ENCODE measurements around the gene TSGA10IP.

DNA sequence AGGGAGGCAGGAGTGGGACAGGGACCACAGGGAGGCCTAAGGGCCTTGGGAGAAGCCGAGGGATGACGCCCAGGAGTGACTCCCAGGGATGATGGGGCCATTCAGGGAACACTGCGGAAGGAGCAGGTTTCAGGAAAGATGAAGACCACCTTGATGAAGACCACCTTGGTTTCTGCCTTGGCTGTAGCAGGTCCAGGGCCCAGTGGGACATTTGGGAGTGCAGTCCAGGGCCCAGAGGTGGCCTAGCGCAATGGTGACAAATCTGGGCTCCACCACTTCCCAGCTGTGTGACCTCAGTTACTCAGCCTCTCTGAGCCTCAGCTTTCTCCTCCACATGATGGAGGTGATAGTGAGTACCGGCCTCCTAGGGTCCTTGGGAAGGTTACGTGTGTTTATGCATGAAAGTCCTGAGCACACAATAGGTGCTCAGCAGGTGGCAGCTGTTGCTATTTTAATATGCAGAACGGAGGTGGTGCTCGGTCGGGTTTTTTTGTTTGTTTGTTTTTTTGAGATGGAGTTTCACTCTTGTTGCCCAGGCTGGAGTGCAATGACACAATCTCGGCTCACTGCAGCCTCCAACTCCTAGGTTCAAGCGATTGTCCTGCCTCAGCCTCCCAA lies 770 bp downstream of the TSGA10IP start:
- TF ChIP-seq, protein P1, sequence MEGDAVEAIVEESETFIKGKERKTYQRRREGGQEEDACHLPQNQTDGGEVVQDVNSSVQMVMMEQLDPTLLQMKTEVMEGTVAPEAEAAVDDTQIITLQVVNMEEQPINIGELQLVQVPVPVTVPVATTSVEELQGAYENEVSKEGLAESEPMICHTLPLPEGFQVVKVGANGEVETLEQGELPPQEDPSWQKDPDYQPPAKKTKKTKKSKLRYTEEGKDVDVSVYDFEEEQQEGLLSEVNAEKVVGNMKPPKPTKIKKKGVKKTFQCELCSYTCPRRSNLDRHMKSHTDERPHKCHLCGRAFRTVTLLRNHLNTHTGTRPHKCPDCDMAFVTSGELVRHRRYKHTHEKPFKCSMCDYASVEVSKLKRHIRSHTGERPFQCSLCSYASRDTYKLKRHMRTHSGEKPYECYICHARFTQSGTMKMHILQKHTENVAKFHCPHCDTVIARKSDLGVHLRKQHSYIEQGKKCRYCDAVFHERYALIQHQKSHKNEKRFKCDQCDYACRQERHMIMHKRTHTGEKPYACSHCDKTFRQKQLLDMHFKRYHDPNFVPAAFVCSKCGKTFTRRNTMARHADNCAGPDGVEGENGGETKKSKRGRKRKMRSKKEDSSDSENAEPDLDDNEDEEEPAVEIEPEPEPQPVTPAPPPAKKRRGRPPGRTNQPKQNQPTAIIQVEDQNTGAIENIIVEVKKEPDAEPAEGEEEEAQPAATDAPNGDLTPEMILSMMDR (IDR thresholded peaks at IDR 0.05), result no peak
- TF ChIP-seq POLR2A (IDR thresholded peaks at IDR 0.05), result no peak
